H1 (cell line): ENCODE results near the gene SHC3. TPM values are rescaled to one million over a fixed set of nuclear protein-coding genes. Genes with fewer than 3 reads are reported as not detected.

Source experiments
- CTCF ChIA-PET: fragments of 300-600 bp; sonication (Branson Sonifier 250); formaldehyde crosslinking; loops from one replicate; lab custom pipeline; 2021; ENCODE audit not compliant: partially characterized antibody; lab: Charles Lee
- POLR2A ChIA-PET: fragments of 300-600 bp; sonication (Branson Sonifier 250); formaldehyde crosslinking; loops from one replicate; lab custom pipeline; 2021; ENCODE audit warnings: inconsistent platforms; ENCODE audit not compliant: partially characterized antibody; lab: Charles Lee
- DNase-seq, 2 experiments: peaks; one replicate each; pipeline versions ENCODE4 v3.0.0 to v3.0.0-alpha.2; 2010 to 2022; ENCODE audit warnings: low spot score in 2 of 2, low read depth in 1 of 2, mixed read lengths in 1 of 2
- FAIRE-seq: peaks from 2 replicates; lab custom pipeline; 2011; peaks lifted over from hg19 to GRCh38; lab: Jason Lieb, UNC
- H2AFZ ChIP-seq: 2 replicates; pipeline ENCODE4 v1.8.1; 2012; ENCODE audit warnings: low read length, inconsistent platforms
- H2AK5ac ChIP-seq: 2 replicates; pipeline ENCODE4 v1.6.1; 2013; ENCODE audit warnings: low read depth, low read length
- H2BK120ac ChIP-seq: replicated peaks from 2 replicates; pipeline ENCODE3; 2013; ENCODE audit warnings: low read depth, low read length, inconsistent platforms
- H2BK12ac ChIP-seq: 2 replicates; pipeline ENCODE4 v1.6.1; 2013; ENCODE audit warnings: low read depth, low read length
- H2BK15ac ChIP-seq: 2 replicates; pipeline ENCODE4 v1.6.1; 2013; ENCODE audit warnings: low read length
- H2BK20ac ChIP-seq: 2 replicates; pipeline ENCODE4 v1.6.1; 2013; ENCODE audit warnings: low read length
- H2BK5ac ChIP-seq: 2 replicates; pipeline ENCODE4 v1.6.1; 2013; ENCODE audit warnings: low read depth, low read length
- H3K14ac ChIP-seq: 2 replicates; pipeline ENCODE4 v1.6.1; 2013; ENCODE audit warnings: inconsistent platforms; ENCODE audit not compliant: insufficient read length
- H3K18ac ChIP-seq: 2 replicates; pipeline ENCODE4 v1.6.1; 2013; ENCODE audit warnings: low read length; ENCODE audit errors: extremely low read depth
- H3K23ac ChIP-seq: 2 replicates; pipeline ENCODE4 v1.6.1; 2013; ENCODE audit warnings: inconsistent platforms; ENCODE audit not compliant: insufficient read length
- H3K23me2 ChIP-seq: 2 replicates; pipeline ENCODE4 v1.6.1; 2013; ENCODE audit warnings: low read depth, low read length
- H3K27ac ChIP-seq: 2 replicates; pipeline ENCODE4 v1.6.1; 2011; ENCODE audit warnings: low read depth, low read length, inconsistent platforms
- H3K27me3 ChIP-seq, 4 experiments: replicated peaks in 1 of 4; 1 replicate in 1 of 4; 2 replicates in 3 of 4; pipeline versions ENCODE4 v1.6.1 to v1.8.1; 2011 to 2013; ENCODE audit warnings: low read length in 3 of 4, mild to moderate bottlenecking in 3 of 4, inconsistent platforms in 2 of 4, mixed read lengths in 2 of 4, moderate library complexity in 1 of 4; ENCODE audit not compliant: control insufficient read depth in 3 of 4, insufficient read depth in 3 of 4; ENCODE audit errors: extremely low read depth in 1 of 4
- H3K36me3 ChIP-seq, 4 experiments: 2 replicates each; pipeline versions ENCODE4 v1.6.1 to v1.8.1; 2011 to 2013; ENCODE audit warnings: mild to moderate bottlenecking in 4 of 4, low read length in 3 of 4, moderate library complexity in 2 of 4, control low read depth in 1 of 4, inconsistent platforms in 1 of 4; ENCODE audit not compliant: insufficient read depth in 4 of 4, control insufficient read depth in 2 of 4
- H3K4ac ChIP-seq: replicated peaks from 2 replicates; pipeline ENCODE3; 2013; ENCODE audit warnings: low read length, low read depth, mixed read lengths, inconsistent platforms; ENCODE audit not compliant: insufficient read length
- H3K4me1 ChIP-seq, 4 experiments: replicated peaks in 1 of 4; 1 replicate in 1 of 4; 2 replicates in 3 of 4; pipeline versions ENCODE4 v1.6.1 to v1.8.1; 2011 to 2013; ENCODE audit warnings: low read length in 3 of 4, inconsistent platforms in 2 of 4, mixed read lengths in 1 of 4; ENCODE audit not compliant: insufficient read depth in 4 of 4, control insufficient read depth in 3 of 4
- H3K4me2 ChIP-seq, 2 experiments: 2 replicates each; pipeline versions ENCODE4 v1.6.1 to v1.8.1; 2011 to 2013; ENCODE audit warnings: low read depth in 2 of 2, low read length in 2 of 2, control low read depth in 1 of 2, inconsistent platforms in 1 of 2, mild to moderate bottlenecking in 1 of 2; ENCODE audit not compliant: insufficient read depth in 1 of 2
- H3K4me3 ChIP-seq, 4 experiments: fragments of 200-600, 300-600 bp in 1 of 4; sonication (generic), shearing (Covaris generic), sonication (Bioruptor Twin) in 1 of 4; 2 replicates each; pipeline versions ENCODE4 v1.5.1 to v1.8.1; 2011 to 2016; ENCODE audit warnings: low read length in 4 of 4, low read depth in 3 of 4, control low read depth in 2 of 4, inconsistent platforms in 2 of 4, mild to moderate bottlenecking in 2 of 4, mixed read lengths in 1 of 4, moderate library complexity in 1 of 4; ENCODE audit not compliant: insufficient read depth in 2 of 4; ENCODE audit errors: extremely low read depth in 1 of 4
- H3K56ac ChIP-seq: replicated peaks from 2 replicates; pipeline ENCODE3; 2013; ENCODE audit warnings: low read depth, mild to moderate bottlenecking, mixed read lengths, low read length, inconsistent platforms; ENCODE audit not compliant: insufficient read length
- H3K79me1 ChIP-seq: 2 replicates; pipeline ENCODE4 v1.6.1; 2013; ENCODE audit warnings: low read depth, low read length, control low read depth
- H3K79me2 ChIP-seq, 2 experiments: 2 replicates each; pipeline versions ENCODE4 v1.6.1 to v1.8.1; 2012 to 2013; ENCODE audit warnings: low read length in 2 of 2, mild to moderate bottlenecking in 2 of 2, inconsistent platforms in 1 of 2; ENCODE audit not compliant: insufficient read depth in 2 of 2, control insufficient read depth in 1 of 2
- H3K9ac ChIP-seq, 4 experiments: replicated peaks in 1 of 4; 1 replicate in 1 of 4; 2 replicates in 3 of 4; pipeline versions ENCODE4 v1.6.1 to v1.8.1; 2011 to 2013; ENCODE audit warnings: low read depth in 3 of 4, low read length in 3 of 4, control low read depth in 2 of 4, mild to moderate bottlenecking in 2 of 4, moderate library complexity in 2 of 4, inconsistent platforms in 1 of 4; ENCODE audit errors: extremely low read depth in 1 of 4
- H3K9me3 ChIP-seq, 2 experiments: 2 replicates each; pipeline versions ENCODE4 v1.6.1 to v1.8.1; 2012 to 2013; ENCODE audit warnings: mild to moderate bottlenecking in 2 of 2, moderate library complexity in 2 of 2, control low read depth in 1 of 2, inconsistent platforms in 1 of 2, low read depth in 1 of 2, low read length in 1 of 2, mixed read lengths in 1 of 2; ENCODE audit not compliant: insufficient read depth in 2 of 2
- H4K20me1 ChIP-seq, 2 experiments: replicated peaks in 1 of 2; 2 replicates each; pipeline versions ENCODE3 to v1.8.1; 2011 to 2013; ENCODE audit warnings: inconsistent platforms in 2 of 2, low read length in 2 of 2, mild to moderate bottlenecking in 1 of 2; ENCODE audit not compliant: insufficient read depth in 2 of 2, control insufficient read depth in 1 of 2
- H4K5ac ChIP-seq: 2 replicates; pipeline ENCODE4 v1.6.1; 2013; ENCODE audit warnings: low read length, low read depth, mixed read lengths, inconsistent platforms; ENCODE audit not compliant: insufficient read length
- H4K8ac ChIP-seq: 2 replicates; pipeline ENCODE4 v1.8.0; 2013; ENCODE audit warnings: mild to moderate bottlenecking, moderate library complexity, low read length, inconsistent platforms; ENCODE audit not compliant: insufficient read depth; ENCODE audit errors: extremely low read depth
- H4K91ac ChIP-seq: replicated peaks from 2 replicates; pipeline ENCODE3; 2013; ENCODE audit warnings: low read length, mixed read lengths, inconsistent platforms; ENCODE audit not compliant: insufficient read length
- BACH1 ChIP-seq: IDR thresholded peaks from 2 replicates; pipeline ENCODE4 v1.6.1; 2012; ENCODE audit warnings: low read length, improper control_type of control experiment
- CBX5 ChIP-seq: fragments of 300-800, 300-1000 bp; sonication (generic); IDR thresholded peaks from 2 replicates; pipeline ENCODE4 v1.7.1; 2016; ENCODE audit warnings: antibody characterized with exemption, low read length, low read depth
- CHD2 ChIP-seq: IDR thresholded peaks from 2 replicates; pipeline ENCODE4 v1.6.1; 2012; ENCODE audit warnings: low read length, improper control_type of control experiment
- CREB1 ChIP-seq: IDR thresholded peaks from 2 replicates; pipeline ENCODE4 v1.6.1; 2012; ENCODE audit warnings: inconsistent platforms
- GABPA ChIP-seq: IDR thresholded peaks from 2 replicates; pipeline ENCODE4 v1.6.1; 2011; ENCODE audit warnings: mild to moderate bottlenecking, low read length, moderate library complexity, borderline replicate concordance; ENCODE audit not compliant: insufficient read depth
- SIRT6 ChIP-seq: IDR thresholded peaks from one replicate; pipeline ENCODE4 v1.7.1; 2012; ENCODE audit warnings: low read length, inconsistent platforms
- ZNF274 ChIP-seq: IDR thresholded peaks from 2 replicates; pipeline ENCODE4 v1.7.0; 2012; ENCODE audit warnings: low read length, borderline replicate concordance; ENCODE audit errors: extremely low read depth
- WGBS, 2 experiments: shearing (Covaris generic) in 1 of 2; methylation state at CpG; one replicate each; pipeline versions ENCODE4 v1.1.6 to v1.1.7; 2013 to 2015; ENCODE audit warnings: low lambda C conversion rate in 2 of 2, mixed read lengths in 2 of 2, inconsistent platforms in 1 of 2, low coverage in 1 of 2, missing lambda C conversion rate in 1 of 2; ENCODE audit not compliant: insufficient replicate concordance in 2 of 2, insufficient coverage in 1 of 2, insufficient read length in 1 of 2; ENCODE audit errors: extremely low coverage in 1 of 2, missing lambda C conversion rate in 1 of 2; 5-methylcytosine and 5-hydroxymethylcytosine counted together
- polyA plus RNA-seq, 7 experiments: library from polyadenylated mRNA; depleted of rRNA in 3 of 7; stranded (reverse) in 5 of 7; unstranded in 2 of 7; fragments of >200 nt in 5 of 7; fragments of 200-250 nt in 2 of 7; gene quantifications; 1 replicate in 5 of 7; 2 replicates in 1 of 7; 4 replicates in 1 of 7; pipeline versions ENCODE4 v1.2.1 to v1.2.3, GENCODE V29; 2011 to 2013; ENCODE audit warnings: missing spikeins in 2 of 7, mixed read lengths in 2 of 7
- total RNA-seq: library from RNA; stranded (reverse); fragmentation: NEBNext Ultra II Directional; extraction: Animal tissue kit (Norgen Biotek cat#: 25700); gene quantifications from 2 replicates; pipeline ENCODE4 v1.2.1, GENCODE V29; 2021
- TF ChIP-seq, protein P1 (sequence below): IDR thresholded peaks from 2 replicates; pipeline ENCODE4 v1.6.1; 2012; ENCODE audit warnings: low read length, inconsistent platforms
- TF ChIP-seq, protein P2 (sequence below): IDR thresholded peaks from 2 replicates; pipeline ENCODE4 v1.6.1; 2012; ENCODE audit warnings: inconsistent platforms

Gene SHC3
- total and polyA plus RNA-seq, 2 of the 8 experiments (the other 6 are each of a cell fraction or from before 2014, with no cell fraction given) = 1.4 to 7.1 TPM

DNA sequence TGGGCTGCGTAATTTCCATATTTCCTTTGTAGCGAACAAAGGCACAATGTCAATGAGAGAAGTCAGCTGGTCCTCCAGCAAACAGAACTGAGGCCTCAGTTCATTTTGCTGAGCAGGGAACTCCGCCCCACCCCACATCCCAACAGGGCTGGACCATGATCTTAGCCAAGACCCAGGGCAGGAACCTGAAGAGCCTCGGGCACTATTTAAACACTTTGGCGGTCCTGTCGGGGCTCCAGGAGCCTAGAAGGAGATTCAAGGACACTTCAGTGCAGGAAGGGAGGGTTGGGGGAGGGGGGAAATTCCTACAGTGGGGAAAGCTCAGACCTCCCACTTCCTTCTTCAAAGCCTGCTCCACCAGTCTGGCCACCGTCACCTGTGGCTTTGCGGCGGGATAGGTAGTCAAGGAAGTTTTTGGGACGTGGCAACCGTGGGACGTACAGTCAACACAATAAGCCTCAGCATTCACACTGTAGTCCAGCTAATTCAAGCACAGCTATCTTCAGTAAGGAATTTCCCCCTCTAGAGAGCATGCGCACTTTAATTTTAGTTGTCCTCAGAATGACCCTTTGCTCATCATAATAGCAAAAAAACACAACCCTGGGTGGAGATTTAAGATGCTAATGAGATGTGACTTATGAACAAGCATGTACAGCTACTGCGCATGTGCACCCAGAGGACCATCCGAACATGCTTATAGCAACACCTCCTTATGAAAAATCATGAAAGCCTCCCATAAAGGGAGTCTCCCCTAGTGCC is 156.4 kb downstream of the SHC3 start:
- H3K4me2 ChIP-seq = no peak overlapping the region
- no peak overlapping the region for H3K23ac ChIP-seq
- H3K4me3 ChIP-seq = no peak overlapping the region
- H2BK120ac ChIP-seq = no peak overlapping the region
- POLR2A ChIA-PET = no interaction called here
- DNase-seq (no peak), FAIRE-seq (no peak)
- no peak overlapping the region for H2AFZ ChIP-seq
- no peaks in the 10 kb centered on the region for H3K79me1 ChIP-seq
- no peaks in the 10 kb centered on the region for H3K79me2 ChIP-seq
- H4K20me1 ChIP-seq = no peaks in the 10 kb centered on the region
- H3K4ac ChIP-seq = no peak overlapping the region
- no peak overlapping the region for H4K8ac ChIP-seq
- no peak overlapping the region for H3K56ac ChIP-seq
- H2BK15ac ChIP-seq = no peak overlapping the region
- TF ChIP-seq BACH1 = no peak
- TF ChIP-seq, protein P1, sequence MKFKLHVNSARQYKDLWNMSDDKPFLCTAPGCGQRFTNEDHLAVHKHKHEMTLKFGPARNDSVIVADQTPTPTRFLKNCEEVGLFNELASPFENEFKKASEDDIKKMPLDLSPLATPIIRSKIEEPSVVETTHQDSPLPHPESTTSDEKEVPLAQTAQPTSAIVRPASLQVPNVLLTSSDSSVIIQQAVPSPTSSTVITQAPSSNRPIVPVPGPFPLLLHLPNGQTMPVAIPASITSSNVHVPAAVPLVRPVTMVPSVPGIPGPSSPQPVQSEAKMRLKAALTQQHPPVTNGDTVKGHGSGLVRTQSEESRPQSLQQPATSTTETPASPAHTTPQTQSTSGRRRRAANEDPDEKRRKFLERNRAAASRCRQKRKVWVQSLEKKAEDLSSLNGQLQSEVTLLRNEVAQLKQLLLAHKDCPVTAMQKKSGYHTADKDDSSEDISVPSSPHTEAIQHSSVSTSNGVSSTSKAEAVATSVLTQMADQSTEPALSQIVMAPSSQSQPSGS = no peak
- no peak for TF ChIP-seq GABPA
- TF ChIP-seq CBX5 = no peak
- TF ChIP-seq ZNF274 = no peak
- no peak for TF ChIP-seq CREB1
- TF ChIP-seq SIRT6 = no peak
- TF ChIP-seq CHD2 = no peak
- TF ChIP-seq, protein P2, sequence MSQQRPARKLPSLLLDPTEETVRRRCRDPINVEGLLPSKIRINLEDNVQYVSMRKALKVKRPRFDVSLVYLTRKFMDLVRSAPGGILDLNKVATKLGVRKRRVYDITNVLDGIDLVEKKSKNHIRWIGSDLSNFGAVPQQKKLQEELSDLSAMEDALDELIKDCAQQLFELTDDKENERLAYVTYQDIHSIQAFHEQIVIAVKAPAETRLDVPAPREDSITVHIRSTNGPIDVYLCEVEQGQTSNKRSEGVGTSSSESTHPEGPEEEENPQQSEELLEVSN = no peak
- no peak overlapping the region for H3K27ac ChIP-seq
- H2BK20ac ChIP-seq = no peak overlapping the region
- peaks cover 0 to 7% (median 1%) of the 10 kb centered on the region in 4 experiments; a peak in 3 of 7 replicates for H3K4me1 ChIP-seq
- no peak overlapping the region for H2BK12ac ChIP-seq
- no peak overlapping the region for H3K18ac ChIP-seq
- no peak overlapping the region; the same call in 1 of the 2 replicates for H2AK5ac ChIP-seq
- no peak overlapping the region for H3K9ac ChIP-seq
- no peak overlapping the region for H4K91ac ChIP-seq
- no peak overlapping the region for H4K5ac ChIP-seq
- no peak overlapping the region for H3K14ac ChIP-seq
- H3K23me2 ChIP-seq = no peaks in the 10 kb centered on the region
- no peaks in the 10 kb centered on the region for H3K27me3 ChIP-seq
- WGBS, 2 experiments = 91% methylated on average over 15 of the region's 15 CpGs; no CpG with 5 or more reads in 1 of the 2 experiments
- H3K9me3 ChIP-seq = no peaks in the 10 kb centered on the region
- no peak overlapping the region for H2BK5ac ChIP-seq
- no peaks in the 10 kb centered on the region for H3K36me3 ChIP-seq
- CTCF ChIA-PET = no interaction called here
